ENCODE measurements around the gene OR6C75. TPM values are rescaled to one million over a fixed set of nuclear protein-coding genes. Genes with fewer than 3 reads are reported as not detected.
"Not testable (repeated sequence)": the region's sequence is repeated elsewhere in the genome, so short reads cannot be mapped to it uniquely, and the experiment has no call there.

The OR6C75 gene
- total RNA-seq, 1 experiment from 2014 or later, result not detected

- DNase-seq (ENCODE audit: low read depth, low spot score); H3K9me3 ChIP-seq (ENCODE audit: control insufficient read depth, insufficient read depth, low read depth, low read length); CTCF ChIA-PET; H3K27ac ChIP-seq (ENCODE audit: low read length); POLR2A ChIA-PET; ATAC-seq; H3K27me3 ChIP-seq (ENCODE audit: control insufficient read depth, insufficient read depth, low read length); H3K4me3 ChIP-seq (ENCODE audit: low read depth in 2 of 2, low read length in 2 of 2); H3K4me1 ChIP-seq (ENCODE audit: control insufficient read depth, insufficient read depth, low read length); BruUV-seq (replicated peaks); in situ Hi-C loops (cut with HindIII; ENCODE audit: low pct_unique_long_range_greater_than_20kb, low sequenced_read_pairs); H3K36me3 ChIP-seq (ENCODE audit: control insufficient read depth, insufficient read depth, low read length); intact Hi-C loops (cut with micrococcal nuclease; ENCODE audit: unreplicated experiment): not testable (repeated sequence)
These were observed 49.4 kb downstream of the OR6C75 start for GRCh38 chr12:55412138-55412537.

- H3K4me3 ChIP-seq (ENCODE audit: low read depth in 2 of 2, low read length in 2 of 2); H3K27ac ChIP-seq (ENCODE audit: low read length); H3K4me1 ChIP-seq (ENCODE audit: control insufficient read depth, insufficient read depth, low read length); BruUV-seq (replicated peaks); POLR2A ChIA-PET; H3K9me3 ChIP-seq (ENCODE audit: control insufficient read depth, insufficient read depth, low read depth, low read length); DNase-seq (ENCODE audit: low read depth, low spot score); intact Hi-C loops (cut with micrococcal nuclease; ENCODE audit: unreplicated experiment); H3K27me3 ChIP-seq (ENCODE audit: control insufficient read depth, insufficient read depth, low read length); in situ Hi-C loops (cut with HindIII; ENCODE audit: low pct_unique_long_range_greater_than_20kb, low sequenced_read_pairs); H3K36me3 ChIP-seq (ENCODE audit: control insufficient read depth, insufficient read depth, low read length); CTCF ChIA-PET: not testable (repeated sequence)
- TF ChIP-seq CTCF (IDR thresholded peaks at IDR 0.05), result 0 out of 2 replicates have a peak, but pooled peaks have one; percentile 5
- ATAC-seq, result peak; percentile 52; the same call in 1 of the 2 replicates
These were observed 51.0 kb downstream of the OR6C75 start for GRCh38 chr12:55413498-55414388.

GRCh38 chr12:55414396-55414823 is 51.6 kb downstream of the OR6C75 start:
- POLR2A ChIA-PET; H3K27ac ChIP-seq (ENCODE audit: low read length): not testable (repeated sequence)
- peak; percentile 36; the same call in 1 of the 2 replicates for ATAC-seq

DNA sequence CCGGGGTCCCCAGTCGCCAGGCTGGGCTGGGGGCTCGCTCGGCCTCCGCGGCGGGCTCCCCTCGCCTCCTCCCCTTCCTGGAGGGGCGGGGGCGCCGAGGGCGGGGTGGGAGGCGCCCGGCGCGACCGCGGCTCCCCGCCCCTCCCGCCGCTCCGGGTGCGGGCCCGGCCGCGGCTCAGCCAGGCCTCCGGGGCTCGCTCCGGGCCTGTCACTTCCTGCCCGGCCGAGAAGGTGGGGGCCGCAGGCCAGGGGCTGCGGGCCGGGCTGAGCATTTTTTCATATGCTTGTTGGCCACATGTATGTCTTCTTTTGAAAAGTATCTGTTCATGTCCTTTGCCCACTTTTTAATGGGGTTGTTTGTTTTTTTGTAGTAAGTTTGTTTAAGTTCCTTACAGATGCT is 52.1 kb downstream of the OR6C75 start:
- H3K4me3 ChIP-seq (ENCODE audit: low read depth in 2 of 2, low read length in 2 of 2); POLR2A ChIA-PET; DNase-seq (ENCODE audit: low read depth, low spot score); intact Hi-C loops (cut with micrococcal nuclease; ENCODE audit: unreplicated experiment); H3K4me1 ChIP-seq (ENCODE audit: control insufficient read depth, insufficient read depth, low read length); BruUV-seq (replicated peaks); H3K9me3 ChIP-seq (ENCODE audit: control insufficient read depth, insufficient read depth, low read depth, low read length); CTCF ChIA-PET; H3K27me3 ChIP-seq (ENCODE audit: control insufficient read depth, insufficient read depth, low read length); in situ Hi-C loops (cut with HindIII; ENCODE audit: low pct_unique_long_range_greater_than_20kb, low sequenced_read_pairs); H3K36me3 ChIP-seq (ENCODE audit: control insufficient read depth, insufficient read depth, low read length); H3K27ac ChIP-seq (ENCODE audit: low read length): not testable (repeated sequence)
- ATAC-seq, result peak; percentile 71; the same call in 1 of the 2 replicates

More at GRCh38 chr12:55414396-55414823, 51.6 kb downstream of the OR6C75 start:
- H3K4me3 ChIP-seq (ENCODE audit: low read depth in 2 of 2, low read length in 2 of 2); CTCF ChIA-PET; BruUV-seq (replicated peaks); H3K36me3 ChIP-seq (ENCODE audit: control insufficient read depth, insufficient read depth, low read length); DNase-seq (ENCODE audit: low read depth, low spot score); H3K9me3 ChIP-seq (ENCODE audit: control insufficient read depth, insufficient read depth, low read depth, low read length); H3K27me3 ChIP-seq (ENCODE audit: control insufficient read depth, insufficient read depth, low read length); intact Hi-C loops (cut with micrococcal nuclease; ENCODE audit: unreplicated experiment); in situ Hi-C loops (cut with HindIII; ENCODE audit: low pct_unique_long_range_greater_than_20kb, low sequenced_read_pairs); H3K4me1 ChIP-seq (ENCODE audit: control insufficient read depth, insufficient read depth, low read length): not testable (repeated sequence)
